GM21619 (cell line): ENCODE measurements around the gene TPD52L1.

ENCODE experiments used
- ATAC-seq: cut with Tn5 transposase; IDR thresholded peaks from one replicate; pipeline ENCODE4 v1.9.1; 2021; ENCODE audit not compliant: unreplicated experiment

TPD52L1 gene

GRCh38 chr6:125236536-125237327 lies 83.2 kb downstream of the TPD52L1 start:
- no peak for ATAC-seq

DNA sequence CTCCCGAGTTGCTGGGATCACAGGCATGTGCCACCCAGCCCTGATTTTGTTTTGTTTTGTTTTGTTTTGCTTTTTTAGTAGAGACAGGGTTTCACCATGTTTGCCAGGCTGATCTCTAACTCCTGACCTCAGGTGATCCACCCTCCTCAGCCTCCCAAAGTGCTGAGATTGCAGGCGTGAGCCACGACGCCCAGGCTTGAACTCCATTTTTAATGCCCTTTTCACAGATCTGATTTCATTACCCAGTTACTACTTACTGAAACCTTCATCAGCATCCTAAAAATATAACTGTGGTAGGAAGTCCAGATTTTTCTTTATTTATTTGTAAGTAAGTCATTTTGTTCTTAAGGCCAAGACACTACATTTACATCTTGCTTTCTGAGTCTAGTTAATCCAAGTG lies 84.2 kb downstream of the TPD52L1 start:
- no peak for ATAC-seq

- ATAC-seq = no peak
These were observed 91.5 kb downstream of the TPD52L1 start for GRCh38 chr6:125245109-125245508.

- no peak for ATAC-seq
These were observed 92.1 kb downstream of the TPD52L1 start for GRCh38 chr6:125245523-125246264.

GRCh38 chr6:125246566-125246965 lies 93.0 kb downstream of the TPD52L1 start:
- ATAC-seq = no peak

- ATAC-seq = no peak
These were observed 94.6 kb downstream of the TPD52L1 start for GRCh38 chr6:125248136-125248535.

GRCh38 chr6:125250511-125250910 lies 96.9 kb downstream of the TPD52L1 start:
- no peak for ATAC-seq

GRCh38 chr6:125251516-125252220 lies 98.1 kb downstream of the TPD52L1 start:
- ATAC-seq = no peak

DNA sequence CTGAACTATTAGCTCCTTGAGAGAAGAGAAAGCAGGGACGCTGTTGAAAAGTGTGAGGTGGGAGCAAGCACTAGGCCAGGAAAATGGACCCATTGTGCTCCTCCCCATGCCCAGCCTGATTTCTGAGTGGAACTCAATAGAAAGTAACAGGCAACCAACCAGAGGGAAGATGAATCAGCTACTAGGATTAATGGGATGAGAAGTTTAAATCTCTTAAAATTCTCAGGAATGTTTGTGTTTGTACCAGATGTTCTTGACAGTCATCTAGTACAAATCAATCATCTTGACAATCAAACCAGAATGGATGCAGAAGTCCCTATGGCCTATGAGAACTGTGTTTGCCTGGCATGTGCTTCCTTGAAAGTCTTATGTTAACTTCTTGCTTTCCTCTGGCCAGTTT lies 99.3 kb downstream of the TPD52L1 start:
- no peak for ATAC-seq

DNA sequence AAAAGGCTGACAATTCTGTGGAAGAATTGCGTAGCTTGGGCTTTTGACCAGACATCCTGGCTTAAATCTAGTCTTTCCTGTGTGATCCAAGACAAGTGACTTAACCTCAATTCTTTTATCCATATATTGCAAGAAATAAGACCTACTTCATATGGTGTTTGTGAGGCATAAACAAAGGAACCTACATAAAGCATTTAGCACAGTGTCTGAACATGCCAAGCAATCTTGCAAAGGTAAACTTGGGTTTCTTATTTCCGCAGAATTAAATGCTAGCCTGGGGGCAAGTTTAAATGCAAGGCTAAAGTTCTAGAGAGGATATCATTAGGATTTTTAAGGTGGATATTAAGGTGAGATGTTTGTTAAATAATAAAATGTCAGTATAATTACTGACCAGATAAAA lies 100.3 kb downstream of the TPD52L1 start:
- ATAC-seq = no peak

- ATAC-seq = no peak
These were observed 100.7 kb downstream of the TPD52L1 start for GRCh38 chr6:125254321-125254720.

- no peak for ATAC-seq
These were observed 101.6 kb downstream of the TPD52L1 start for GRCh38 chr6:125255201-125255600.

GRCh38 chr6:125257351-125257750 lies 103.8 kb downstream of the TPD52L1 start:
- no peak for ATAC-seq

DNA sequence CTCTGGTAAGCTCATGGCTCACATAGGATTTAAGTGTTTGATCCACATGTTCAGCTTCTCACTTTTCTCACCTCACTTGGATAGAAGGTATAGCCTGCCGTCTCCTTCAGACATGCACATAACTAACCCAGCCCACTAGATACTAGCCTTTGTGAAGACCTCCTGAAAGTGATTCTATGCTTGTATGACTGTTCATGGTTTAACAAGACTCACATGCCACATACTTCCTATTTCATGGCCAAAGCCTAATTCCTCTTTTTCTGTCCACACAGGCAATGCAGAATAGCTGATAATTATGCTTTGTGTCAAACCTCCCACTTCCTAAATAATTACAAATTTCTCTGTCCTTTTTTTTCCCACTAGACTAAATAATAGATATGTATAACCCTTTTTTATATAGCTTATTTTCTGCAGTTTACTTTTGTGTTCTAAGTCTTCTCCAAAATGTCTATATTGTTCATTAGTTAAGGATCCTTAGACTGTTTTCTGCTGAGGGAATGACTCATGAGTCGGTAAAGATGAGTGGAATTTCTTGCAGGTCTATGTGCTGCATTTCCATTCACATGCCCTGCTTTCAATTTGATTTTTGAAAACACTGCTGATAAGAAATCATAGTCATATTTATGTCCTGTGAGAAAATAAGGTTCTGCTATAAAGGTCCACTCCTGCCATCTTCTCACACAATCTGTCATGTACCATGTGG lies 105.2 kb downstream of the TPD52L1 start:
- no peak for ATAC-seq

DNA sequence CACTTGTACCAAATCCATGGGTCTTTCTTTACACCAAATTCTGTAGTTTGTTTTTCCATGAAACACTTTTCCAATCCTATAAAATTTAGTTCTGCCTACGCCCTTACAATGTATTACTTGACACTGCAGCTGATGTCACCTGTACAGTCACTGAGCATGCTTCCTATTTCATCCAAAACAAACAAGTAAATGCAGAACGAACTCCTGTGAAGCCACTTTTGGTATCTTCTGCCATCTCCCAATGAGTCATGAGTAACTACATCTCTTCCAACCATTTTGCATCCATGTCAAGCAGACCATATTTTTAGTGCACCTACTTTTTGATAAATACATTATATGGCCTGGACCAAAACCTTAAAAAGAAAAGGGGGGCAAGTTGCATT lies 105.8 kb downstream of the TPD52L1 start:
- ATAC-seq = no peak

GRCh38 chr6:125262016-125263013 lies 108.7 kb downstream of the TPD52L1 start:
- ATAC-seq = no peak

DNA sequence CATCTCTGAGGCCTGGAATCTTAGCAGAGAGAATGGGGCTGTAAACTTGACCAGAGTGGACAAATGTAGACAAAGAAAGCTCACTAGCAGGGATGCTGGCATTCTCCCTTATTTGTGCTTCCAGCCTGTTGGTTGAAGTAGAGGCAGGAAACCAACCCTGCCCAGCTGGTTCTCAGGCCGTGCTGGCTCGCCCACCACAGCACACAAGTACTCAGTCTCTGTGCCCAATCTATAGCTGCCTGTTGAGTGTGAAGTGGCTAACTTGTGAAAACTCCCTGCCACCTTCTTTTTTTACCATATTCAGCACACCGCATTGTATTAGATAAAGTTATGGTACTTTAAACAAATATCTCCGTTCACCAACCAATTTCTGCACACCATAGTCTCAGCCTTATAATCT lies 110.9 kb downstream of the TPD52L1 start:
- no peak for ATAC-seq

GRCh38 chr6:125267806-125268523 lies 114.4 kb downstream of the TPD52L1 start:
- no peak for ATAC-seq

- ATAC-seq = no peak
These were observed 115.2 kb downstream of the TPD52L1 start for GRCh38 chr6:125268765-125269164.
